Thyroid gland (tissue), 4 donors: Measurements from ENCODE around the gene STK10.

Experiments used
- CTCF ChIP-seq, 6 experiments: fragments of 200-600 bp in 3 of 6; fragments of 450-650 bp in 3 of 6; sonication (generic) in 3 of 6; IDR thresholded peaks; one replicate each; pipeline ENCODE4 v1.5.1; 2016 to 2019; ENCODE audit warnings: antibody characterized with exemption in 6 of 6, mild to moderate bottlenecking in 2 of 6, inconsistent platforms in 1 of 6, moderate library complexity in 1 of 6
- POLR2A ChIP-seq, 2 donors: fragments of 450-650 bp; IDR thresholded peaks; one replicate each; pipeline ENCODE4 v1.6.1; 2017; ENCODE audit warnings: antibody characterized with exemption in 2 of 2, mild to moderate bottlenecking in 2 of 2, moderate library complexity in 1 of 2

- TF ChIP-seq CTCF (IDR thresholded peaks at IDR 0.05) (no peak), POLR2A (IDR thresholded peaks at IDR 0.05) (no peak)
These were observed 64.7 kb downstream of the STK10 start for GRCh38 chr5:172123269-172123692.
